GM04503 (cell line): ENCODE results near the gene SCP2.

Experiments
- DNase-seq: peaks from one replicate; pipeline ENCODE4 v3.0.0-alpha.2; 2012; ENCODE audit warnings: low read depth

SCP2 gene

GRCh38 chr1:52927212-52928014, at the start of gene SCP2:
TSS of gene SCP2 (plus strand) at chr1:52927276. CDS start at chr1:52927397, 121 bp downstream.
- no peak for DNase-seq

GRCh38 chr1:52877554-52877953, 49.5 kb upstream of the SCP2 start:
- DNase-seq: no peak

- no peak for DNase-seq
These were observed 46.9 kb upstream of the SCP2 start for GRCh38 chr1:52880206-52880605.

- no peak for DNase-seq
These were observed 39.6 kb upstream of the SCP2 start for GRCh38 chr1:52887483-52887882.

GRCh38 chr1:52892424-52893215, 34.5 kb upstream of the SCP2 start:
- no peak for DNase-seq

- DNase-seq: no peak
These were observed 27.6 kb upstream of the SCP2 start for GRCh38 chr1:52899445-52899894.

GRCh38 chr1:52900402-52900801, 26.7 kb upstream of the SCP2 start:
- DNase-seq: no peak

GRCh38 chr1:52901384-52901783, 25.7 kb upstream of the SCP2 start:
- no peak for DNase-seq

GRCh38 chr1:52904208-52904926, 22.7 kb upstream of the SCP2 start:
- no peak for DNase-seq

GRCh38 chr1:52904927-52905698, 22.0 kb upstream of the SCP2 start:
- no peak for DNase-seq

- no peak for DNase-seq
These were observed 20.9 kb upstream of the SCP2 start for GRCh38 chr1:52906135-52906603.

- DNase-seq: no peak
These were observed 19.8 kb upstream of the SCP2 start for GRCh38 chr1:52907068-52907811.

- no peak for DNase-seq
These were observed 19.3 kb upstream of the SCP2 start for GRCh38 chr1:52907812-52908153.

GRCh38 chr1:52911541-52911940, 15.5 kb upstream of the SCP2 start:
- DNase-seq: no peak

GRCh38 chr1:52913014-52913413, 14.1 kb upstream of the SCP2 start:
- DNase-seq: no peak

GRCh38 chr1:52913537-52913936, 13.5 kb upstream of the SCP2 start:
- no peak for DNase-seq

GRCh38 chr1:52914463-52914862, 12.6 kb upstream of the SCP2 start:
- no peak for DNase-seq

- DNase-seq: no peak
These were observed 11.7 kb upstream of the SCP2 start for GRCh38 chr1:52915211-52915854.

GRCh38 chr1:52915855-52916220, 11.2 kb upstream of the SCP2 start:
- no peak for DNase-seq

GRCh38 chr1:52916241-52916975, 10.7 kb upstream of the SCP2 start:
- no peak for DNase-seq
